AG04449 (cell line): ENCODE measurements around the gene CNOT2.

Experiments used
- CTCF ChIA-PET: fragments of 350-600 bp; formaldehyde crosslinking; extraction: SDS; loops from one replicate; lab custom pipeline; 2021; ENCODE audit warnings: antibody characterized with exemption; lab: Yijun Ruan, JAX
- POLR2A ChIA-PET: fragments of 400-600, 350-600 bp; formaldehyde crosslinking; extraction: SDS; loops from one replicate; lab custom pipeline; 2020; ENCODE audit warnings: antibody characterized with exemption, inconsistent platforms; lab: Yijun Ruan, JAX
- DNase-seq: peaks from one replicate; pipeline ENCODE4 v3.0.0-alpha.2; 2010; ENCODE audit warnings: low read depth, low spot score
- H3K4me3 ChIP-seq: 2 replicates; pipeline ENCODE4 v1.5.1; 2011; ENCODE audit warnings: low read depth, mild to moderate bottlenecking, control low read depth, low read length
- CTCF ChIP-seq: IDR thresholded peaks from one replicate; pipeline ENCODE4 v1.5.1; 2011; ENCODE audit warnings: mild to moderate bottlenecking, moderate library complexity, low read length, control low read depth, inconsistent platforms; ENCODE audit not compliant: insufficient read depth; ENCODE audit errors: missing control alignments

CNOT2 gene

GRCh38 chr12:70254225-70254624 is 11.0 kb downstream of the CNOT2 start:
- TF ChIP-seq CTCF = no peak
- no peak for DNase-seq
- no peak overlapping the region for H3K4me3 ChIP-seq
- ChIA-PET CTCF (no interaction called here), POLR2A (no interaction called here)

- TF ChIP-seq CTCF = no peak
- no peak overlapping the region for H3K4me3 ChIP-seq
- DNase-seq = no peak
- CTCF ChIA-PET = no interaction called here
- POLR2A ChIA-PET = interaction anchor here (1.2 kb wide), 1 partner anchor 12 kb away, joined by 4 read pairs; no protein-coding TSS in a partner anchor
Observed at GRCh38 chr12:70254846-70255245, 11.6 kb downstream of the CNOT2 start.

- no peak overlapping the region for H3K4me3 ChIP-seq
- no peak for TF ChIP-seq CTCF
- POLR2A ChIA-PET = interaction anchor here (0.6 to 1.2 kb wide), 2 partner anchors 13 to 71 kb away, joined by 4 read pairs; no protein-coding TSS in a partner anchor
- no peak for DNase-seq
- CTCF ChIA-PET = interaction anchor here (0.9 kb wide), 1 partner anchor 356 kb away, joined by 4 read pairs; no protein-coding TSS in a partner anchor
Observed at GRCh38 chr12:70255311-70255710, 12.1 kb downstream of the CNOT2 start.

- TF ChIP-seq CTCF = no peak
- no peak for DNase-seq
- POLR2A ChIA-PET = no interaction called here
- H3K4me3 ChIP-seq = no peak overlapping the region
- CTCF ChIA-PET = no interaction called here
Observed at GRCh38 chr12:70258605-70259403, 15.6 kb downstream of the CNOT2 start.

GRCh38 chr12:70260646-70261045 is 17.4 kb downstream of the CNOT2 start:
- CTCF ChIA-PET = interaction anchor here (1.3 kb wide), 1 partner anchor 13 kb away, joined by 3 read pairs; no protein-coding TSS in a partner anchor
- POLR2A ChIA-PET = no interaction called here
- TF ChIP-seq CTCF = no peak
- DNase-seq = no peak
- H3K4me3 ChIP-seq = no peak overlapping the region

- ChIA-PET POLR2A (no interaction called here), CTCF (no interaction called here)
- DNase-seq = no peak
- TF ChIP-seq CTCF = no peak
- H3K4me3 ChIP-seq = no peak overlapping the region
Observed at GRCh38 chr12:70264067-70264867, 21.0 kb downstream of the CNOT2 start.
